ENCODE results near the gene MAP3K14.

Gene MAP3K14

GRCh38 chr17:45296833-45297124 lies 20.0 kb downstream of the MAP3K14 start:
- no peaks in the 10 kb centered on the region for H3K36me3 ChIP-seq (replicated peaks; ENCODE audit: insufficient read depth, low read length)
- H3K9ac ChIP-seq (ENCODE audit: low read length): no peak overlapping the region
- H3K4me2 ChIP-seq (ENCODE audit: low read depth, low read length): no peak overlapping the region
- peaks cover 10% of the 10 kb centered on the region; the same call in 1 of the 2 replicates for H4K20me1 ChIP-seq (ENCODE audit: insufficient read depth, low read length)
- no peaks in the 10 kb centered on the region for H3K27me3 ChIP-seq (replicated peaks; ENCODE audit: insufficient read depth, low read length)
- no peak overlapping the region for H3K27ac ChIP-seq (ENCODE audit: low read length)
- TF ChIP-seq EZH2 (optimal IDR thresholded peaks at IDR 0.05; ENCODE audit: low read depth, low read length) (no peak), EZH2phosphoT487 (IDR thresholded peaks at IDR 0.05; ENCODE audit: low read length) (no peak)
- TF ChIP-seq, protein P1, sequence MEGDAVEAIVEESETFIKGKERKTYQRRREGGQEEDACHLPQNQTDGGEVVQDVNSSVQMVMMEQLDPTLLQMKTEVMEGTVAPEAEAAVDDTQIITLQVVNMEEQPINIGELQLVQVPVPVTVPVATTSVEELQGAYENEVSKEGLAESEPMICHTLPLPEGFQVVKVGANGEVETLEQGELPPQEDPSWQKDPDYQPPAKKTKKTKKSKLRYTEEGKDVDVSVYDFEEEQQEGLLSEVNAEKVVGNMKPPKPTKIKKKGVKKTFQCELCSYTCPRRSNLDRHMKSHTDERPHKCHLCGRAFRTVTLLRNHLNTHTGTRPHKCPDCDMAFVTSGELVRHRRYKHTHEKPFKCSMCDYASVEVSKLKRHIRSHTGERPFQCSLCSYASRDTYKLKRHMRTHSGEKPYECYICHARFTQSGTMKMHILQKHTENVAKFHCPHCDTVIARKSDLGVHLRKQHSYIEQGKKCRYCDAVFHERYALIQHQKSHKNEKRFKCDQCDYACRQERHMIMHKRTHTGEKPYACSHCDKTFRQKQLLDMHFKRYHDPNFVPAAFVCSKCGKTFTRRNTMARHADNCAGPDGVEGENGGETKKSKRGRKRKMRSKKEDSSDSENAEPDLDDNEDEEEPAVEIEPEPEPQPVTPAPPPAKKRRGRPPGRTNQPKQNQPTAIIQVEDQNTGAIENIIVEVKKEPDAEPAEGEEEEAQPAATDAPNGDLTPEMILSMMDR (IDR thresholded peaks at IDR 0.05; ENCODE audit: low read length): no peak
- H2AFZ ChIP-seq (ENCODE audit: low read length): no peak overlapping the region
- no peaks in the 10 kb centered on the region for H3K9me2 ChIP-seq (replicated peaks; ENCODE audit: insufficient read depth, low read length)
- H3K9me3 ChIP-seq (replicated peaks; ENCODE audit: insufficient read depth, low read length): no peaks in the 10 kb centered on the region
- DNase-seq: no peak
- peaks cover 3% of the 10 kb centered on the region; the same call in 1 of the 2 replicates for H3F3A ChIP-seq (ENCODE audit: insufficient read depth, low read length)
- H3K79me2 ChIP-seq (ENCODE audit: low read length): peaks cover 99% of the 10 kb centered on the region
- no peak overlapping the region for H3K4me3 ChIP-seq (ENCODE audit: low read length)
- H3K4me1 ChIP-seq (ENCODE audit: low read length): peaks cover 11% of the 10 kb centered on the region; the same call in 1 of the 2 replicates

- Histone ChIP-seq H2AFZ (ENCODE audit: low read length) (no peak overlapping the region), H3K4me2 (ENCODE audit: low read depth, low read length) (no peak overlapping the region), H3K36me3 (replicated peaks; ENCODE audit: insufficient read depth, low read length) (no peaks in the 10 kb centered on the region), H3K4me1 (ENCODE audit: low read length) (peaks cover 11% of the 10 kb centered on the region; the same call in 1 of the 2 replicates), H3K9me2 (replicated peaks; ENCODE audit: insufficient read depth, low read length) (no peaks in the 10 kb centered on the region), H3K4me3 (ENCODE audit: low read length) (no peak overlapping the region), H3K9me3 (replicated peaks; ENCODE audit: insufficient read depth, low read length) (no peaks in the 10 kb centered on the region), H3K27me3 (replicated peaks; ENCODE audit: insufficient read depth, low read length) (no peaks in the 10 kb centered on the region), H3K27ac (ENCODE audit: low read length) (no peak overlapping the region), H4K20me1 (ENCODE audit: insufficient read depth, low read length) (peaks cover 10% of the 10 kb centered on the region; the same call in 1 of the 2 replicates), H3K79me2 (ENCODE audit: low read length) (peaks cover 99% of the 10 kb centered on the region), H3F3A (ENCODE audit: insufficient read depth, low read length) (peaks cover 3% of the 10 kb centered on the region; the same call in 1 of the 2 replicates), H3K9ac (ENCODE audit: low read length) (no peak overlapping the region)
- TF ChIP-seq, protein P1 (IDR thresholded peaks at IDR 0.05; ENCODE audit: low read length): no peak
- no peak for TF ChIP-seq EZH2 (optimal IDR thresholded peaks at IDR 0.05; ENCODE audit: low read depth, low read length)
- TF ChIP-seq EZH2phosphoT487 (IDR thresholded peaks at IDR 0.05; ENCODE audit: low read length): no peak
- DNase-seq: peak; percentile 22
Measured at GRCh38 chr17:45296003-45296832, 20.6 kb downstream of the MAP3K14 start.

DNA sequence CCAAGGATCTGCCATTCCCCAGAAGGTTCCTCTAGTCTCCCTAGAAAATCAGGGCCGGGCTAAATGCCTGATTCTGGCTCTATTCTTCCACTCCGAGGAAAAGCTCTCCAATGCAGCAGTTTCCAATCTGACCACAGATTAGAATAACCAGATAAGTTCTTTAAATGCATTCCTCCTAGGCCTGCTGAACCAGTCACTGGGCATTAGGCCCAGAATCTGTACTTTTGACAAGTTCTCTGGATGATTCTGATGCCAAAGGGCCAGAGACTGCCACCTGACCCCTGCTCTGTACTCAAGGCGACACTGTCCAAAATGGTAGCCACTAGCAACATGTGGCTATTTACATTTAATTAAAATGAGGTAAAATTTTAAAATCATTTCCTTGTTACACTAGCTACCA lies 22.3 kb downstream of the MAP3K14 start:
- Histone ChIP-seq H4K20me1 (ENCODE audit: insufficient read depth, low read length) (peaks cover 10% of the 10 kb centered on the region; the same call in 1 of the 2 replicates), H3K4me3 (ENCODE audit: low read length) (no peak overlapping the region), H3F3A (ENCODE audit: insufficient read depth, low read length) (peaks cover 3% of the 10 kb centered on the region; the same call in 1 of the 2 replicates), H3K27ac (ENCODE audit: low read length) (no peak overlapping the region), H3K9ac (ENCODE audit: low read length) (no peak overlapping the region), H3K36me3 (replicated peaks; ENCODE audit: insufficient read depth, low read length) (peaks cover 5% of the 10 kb centered on the region), H3K9me2 (replicated peaks; ENCODE audit: insufficient read depth, low read length) (no peaks in the 10 kb centered on the region), H3K4me2 (ENCODE audit: low read depth, low read length) (no peak overlapping the region), H3K9me3 (replicated peaks; ENCODE audit: insufficient read depth, low read length) (no peaks in the 10 kb centered on the region), H2AFZ (ENCODE audit: low read length) (no peak overlapping the region), H3K27me3 (replicated peaks; ENCODE audit: insufficient read depth, low read length) (no peaks in the 10 kb centered on the region), H3K79me2 (ENCODE audit: low read length) (peaks cover 98% of the 10 kb centered on the region), H3K4me1 (ENCODE audit: low read length) (peaks cover 11% of the 10 kb centered on the region; the same call in 1 of the 2 replicates)
- TF ChIP-seq EZH2phosphoT487 (IDR thresholded peaks at IDR 0.05; ENCODE audit: low read length) (no peak), EZH2 (optimal IDR thresholded peaks at IDR 0.05; ENCODE audit: low read depth, low read length) (no peak)
- TF ChIP-seq, protein P1 (IDR thresholded peaks at IDR 0.05; ENCODE audit: low read length): no peak
- no peak for DNase-seq

Measured in MM.1S (cell line).